HEK293T (cell line): Measurements from ENCODE around the gene ARHGEF16.

Source experiments
- CTCF ChIA-PET: fragments of 350-600 bp; formaldehyde crosslinking; extraction: SDS; loops from one replicate; lab custom pipeline; 2021; ENCODE audit warnings: antibody characterized with exemption, inconsistent platforms; lab: Yijun Ruan, JAX
- POLR2A ChIA-PET: fragments of 350-600 bp; formaldehyde crosslinking; extraction: SDS; loops from one replicate; lab custom pipeline; 2020; ENCODE audit warnings: antibody characterized with exemption, inconsistent platforms; lab: Yijun Ruan, JAX
- DNase-seq: peaks from one replicate; pipeline ENCODE4 v3.0.0; 2012; ENCODE audit warnings: mixed read lengths; ENCODE audit errors: extremely low spot score
- ARNT ChIP-seq: fragments of 450-650 bp; IDR thresholded peaks from 2 replicates; pipeline ENCODE4 v1.6.1; 2017; ENCODE audit warnings: mild to moderate bottlenecking
- BHLHE40 ChIP-seq: fragments of 450-650 bp; IDR thresholded peaks from 2 replicates; pipeline ENCODE4 v1.6.1; 2016; ENCODE audit warnings: mild to moderate bottlenecking, moderate library complexity, borderline replicate concordance
- CTBP1 ChIP-seq: fragments of 450-650 bp; IDR thresholded peaks from 2 replicates; pipeline ENCODE4 v1.6.1; 2016; ENCODE audit warnings: borderline replicate concordance
- ELF4 ChIP-seq: fragments of 450-650 bp; IDR thresholded peaks from 2 replicates; pipeline ENCODE4 v1.6.1; 2017; ENCODE audit warnings: antibody characterized with exemption
- FOXA1 ChIP-seq: fragments of 450-650 bp; IDR thresholded peaks from 2 replicates; pipeline ENCODE4 v1.6.1; 2016; ENCODE audit warnings: mild to moderate bottlenecking
- FOXK2 ChIP-seq: fragments of 450-650 bp; IDR thresholded peaks from 2 replicates; pipeline ENCODE4 v1.6.1; 2016; ENCODE audit warnings: mild to moderate bottlenecking
- FOXM1 ChIP-seq: fragments of 450-650 bp; IDR thresholded peaks from 2 replicates; pipeline ENCODE4 v1.6.1; 2017; ENCODE audit warnings: mild to moderate bottlenecking, borderline replicate concordance
- HDGF ChIP-seq: fragments of 450-650 bp; IDR thresholded peaks from 2 replicates; pipeline ENCODE4 v1.6.1; 2017; ENCODE audit warnings: antibody characterized with exemption, borderline replicate concordance
- L3MBTL2 ChIP-seq: fragments of 450-650 bp; conservative IDR thresholded peaks from 2 replicates; pipeline ENCODE4 v1.6.1; 2016; ENCODE audit warnings: mild to moderate bottlenecking
- LEF1 ChIP-seq: fragments of 450-650 bp; IDR thresholded peaks from 2 replicates; pipeline ENCODE4 v1.6.1; 2017; ENCODE audit warnings: mild to moderate bottlenecking, borderline replicate concordance
- NFRKB ChIP-seq: fragments of 450-650 bp; IDR thresholded peaks from 2 replicates; pipeline ENCODE4 v1.6.1; 2016; ENCODE audit warnings: mild to moderate bottlenecking, moderate library complexity
- SP1 ChIP-seq: fragments of 450-650 bp; IDR thresholded peaks from 2 replicates; pipeline ENCODE4 v1.6.1; 2017
- SUZ12 ChIP-seq: fragments of 450-650 bp; IDR thresholded peaks from 2 replicates; pipeline ENCODE4 v1.6.1; 2016; ENCODE audit warnings: mild to moderate bottlenecking
- TARDBP ChIP-seq: fragments of 450-650 bp; IDR thresholded peaks from 2 replicates; pipeline ENCODE4 v1.6.1; 2016
- ZNF384 ChIP-seq: fragments of 450-650 bp; IDR thresholded peaks from 2 replicates; pipeline ENCODE4 v1.6.1; 2016
- TF ChIP-seq, protein P1 (sequence below): fragments of 450-650 bp; IDR thresholded peaks from 2 replicates; pipeline ENCODE4 v1.6.1; 2016

ARHGEF16 gene

DNA sequence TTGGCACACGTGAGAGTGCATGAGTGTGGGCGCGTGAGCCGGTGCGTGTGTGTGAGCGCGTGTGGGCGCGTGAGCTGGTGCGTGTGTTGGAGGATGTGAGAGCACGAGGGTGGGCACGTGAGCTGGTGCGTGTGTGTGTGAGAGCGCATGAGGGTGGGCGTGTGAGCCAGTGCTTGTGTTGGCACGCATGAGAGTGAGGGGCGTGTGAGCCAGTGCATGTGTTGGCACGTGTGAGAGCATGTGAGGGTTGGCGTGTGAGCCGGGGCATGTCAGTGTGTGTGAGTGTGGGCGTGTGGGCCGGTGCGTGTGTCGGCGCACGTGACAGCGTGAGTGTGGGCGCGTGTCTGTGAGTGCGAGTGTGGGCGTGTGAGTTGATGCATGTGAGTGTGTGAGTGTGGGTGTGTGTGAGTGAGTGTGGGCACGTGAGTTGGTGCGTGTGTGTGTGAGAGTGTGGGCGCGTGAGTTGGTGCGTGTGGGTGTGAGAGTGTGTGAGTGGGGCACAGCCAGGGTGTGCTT lies 45.7 kb upstream of the ARHGEF16 start:
- DNase-seq, result no peak
- TF ChIP-seq TARDBP (0 out of 2 replicates have a peak, but pooled peaks have one; percentile 52), LEF1 (no peak)
- ChIA-PET POLR2A (no interaction called here), CTCF (interaction anchor here (0.5 kb wide), 1 partner anchor 55 kb away, joined by 4 read pairs; no protein-coding TSS in a partner anchor)

DNA sequence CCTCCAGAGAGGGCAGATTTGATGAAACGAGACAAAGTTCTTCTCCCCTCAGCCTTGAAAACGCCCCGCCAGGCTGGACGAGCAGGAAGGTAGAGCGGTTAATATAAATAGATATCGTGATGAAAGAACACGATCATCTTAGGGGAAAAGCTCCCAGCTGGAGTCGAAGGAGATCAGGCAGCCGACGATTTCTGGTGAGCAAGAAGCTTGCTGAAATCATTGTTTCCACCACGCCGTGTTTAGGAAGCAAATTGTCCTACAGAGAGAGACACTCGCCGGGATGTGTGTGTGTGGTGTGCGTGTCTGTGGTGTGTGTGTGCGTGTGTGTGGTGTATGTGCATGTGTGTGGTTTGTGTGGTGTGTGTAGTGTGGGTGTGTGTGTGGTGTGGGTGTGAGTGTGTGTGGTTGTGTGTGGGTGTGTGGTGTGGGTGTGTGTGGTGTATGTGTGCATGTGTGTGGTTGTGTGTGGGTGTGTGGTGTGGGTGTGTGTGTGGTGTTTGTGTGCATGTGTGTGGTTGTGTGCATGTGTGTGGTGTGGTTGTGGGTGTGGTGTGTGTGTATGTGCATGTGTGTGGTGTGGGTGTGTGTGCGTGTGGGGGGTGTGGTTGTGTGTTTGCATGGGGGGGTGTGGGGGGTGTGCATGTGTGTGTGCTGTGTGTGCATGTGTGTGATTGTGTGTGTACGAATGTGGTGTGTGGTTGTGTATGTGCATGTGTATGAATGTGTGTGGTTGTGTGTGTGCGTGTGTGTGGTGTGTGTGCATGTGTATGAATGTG lies 44.9 kb upstream of the ARHGEF16 start:
- POLR2A ChIA-PET, result no interaction called here
- DNase-seq, result no peak
- TF ChIP-seq, protein P1, sequence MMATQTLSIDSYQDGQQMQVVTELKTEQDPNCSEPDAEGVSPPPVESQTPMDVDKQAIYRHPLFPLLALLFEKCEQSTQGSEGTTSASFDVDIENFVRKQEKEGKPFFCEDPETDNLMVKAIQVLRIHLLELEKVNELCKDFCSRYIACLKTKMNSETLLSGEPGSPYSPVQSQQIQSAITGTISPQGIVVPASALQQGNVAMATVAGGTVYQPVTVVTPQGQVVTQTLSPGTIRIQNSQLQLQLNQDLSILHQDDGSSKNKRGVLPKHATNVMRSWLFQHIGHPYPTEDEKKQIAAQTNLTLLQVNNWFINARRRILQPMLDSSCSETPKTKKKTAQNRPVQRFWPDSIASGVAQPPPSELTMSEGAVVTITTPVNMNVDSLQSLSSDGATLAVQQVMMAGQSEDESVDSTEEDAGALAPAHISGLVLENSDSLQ, result no peak
- TF ChIP-seq SP1 (no peak), FOXK2 (no peak), FOXA1 (no peak), L3MBTL2 (no peak), BHLHE40 (no peak), HDGF (no peak)
- CTCF ChIA-PET, result no interaction called here

DNA sequence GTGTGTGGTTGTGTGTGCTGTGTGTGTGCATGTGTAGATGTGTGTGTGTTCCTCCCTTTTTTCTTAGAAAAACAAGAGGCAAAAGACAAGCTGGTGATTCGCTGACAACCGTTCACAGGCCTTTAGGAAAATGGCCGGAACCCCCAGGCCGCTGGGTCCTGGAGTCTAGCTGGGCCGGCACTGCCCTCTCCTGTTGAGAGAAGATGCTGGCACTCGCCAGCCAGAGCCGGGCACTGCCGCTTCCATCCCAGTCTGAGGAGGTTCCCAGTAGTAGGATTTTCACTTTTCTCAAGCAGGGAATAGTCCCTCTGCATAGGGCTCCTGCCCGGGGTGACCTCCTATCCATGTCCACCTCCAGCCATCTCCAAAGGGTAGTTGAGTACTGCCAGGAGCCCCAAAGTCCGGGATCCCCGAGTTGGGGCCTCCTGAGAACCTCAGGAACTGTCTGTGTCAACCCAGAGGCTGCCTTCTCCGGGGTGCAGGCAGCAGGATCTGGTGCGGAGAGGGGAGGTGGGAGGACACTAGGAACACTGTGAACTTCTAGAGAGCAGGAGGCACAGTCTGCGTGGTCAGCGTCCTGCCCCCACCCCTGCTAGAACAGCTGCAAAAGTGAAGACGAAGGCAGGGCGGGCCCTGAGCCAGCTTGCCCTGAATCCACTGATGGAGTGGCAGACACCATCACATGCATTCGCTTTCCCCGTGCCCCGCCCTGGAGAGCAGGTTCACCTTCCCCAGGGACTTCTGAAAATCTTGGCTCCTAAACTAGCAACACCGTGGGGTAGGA lies 44.1 kb upstream of the ARHGEF16 start:
- TF ChIP-seq BHLHE40, result no peak
- TF ChIP-seq ELF4, result no peak
- TF ChIP-seq HDGF, result no peak
- no peak for TF ChIP-seq FOXA1
- TF ChIP-seq FOXM1, result no peak
- TF ChIP-seq L3MBTL2, result no peak
- ChIA-PET POLR2A (no interaction called here), CTCF (no interaction called here)
- no peak for DNase-seq

DNA sequence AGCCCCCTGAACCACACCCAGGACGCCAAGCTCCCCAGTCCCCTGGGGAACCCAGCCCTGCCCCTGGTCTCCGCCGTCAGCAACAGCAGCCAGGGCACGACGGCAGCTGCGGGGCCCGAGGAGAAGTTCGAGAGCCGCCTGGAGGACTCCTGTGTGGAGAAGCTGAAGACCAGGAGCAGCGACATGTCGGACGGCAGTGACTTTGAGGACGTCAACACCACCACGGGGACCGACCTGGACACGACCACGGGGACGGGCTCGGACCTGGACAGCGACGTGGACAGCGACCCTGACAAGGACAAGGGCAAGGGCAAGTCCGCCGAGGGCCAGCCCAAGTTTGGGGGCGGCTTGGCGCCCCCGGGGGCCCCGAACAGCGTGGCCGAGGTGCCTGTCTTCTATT lies 42.7 kb upstream of the ARHGEF16 start:
- TF ChIP-seq HDGF (no peak), LEF1 (no peak), NFRKB (no peak), CTBP1 (no peak), ZNF384 (no peak), ARNT (no peak), FOXK2 (no peak), L3MBTL2 (no peak), SUZ12 (no peak), SP1 (no peak), TARDBP (no peak)
- TF ChIP-seq, protein P1, result no peak
- ChIA-PET CTCF (interaction anchor here (0.7 kb wide), 1 partner anchor 62 kb away, joined by 4 read pairs; no protein-coding TSS in a partner anchor), POLR2A (no interaction called here)
- no peak for DNase-seq

DNA sequence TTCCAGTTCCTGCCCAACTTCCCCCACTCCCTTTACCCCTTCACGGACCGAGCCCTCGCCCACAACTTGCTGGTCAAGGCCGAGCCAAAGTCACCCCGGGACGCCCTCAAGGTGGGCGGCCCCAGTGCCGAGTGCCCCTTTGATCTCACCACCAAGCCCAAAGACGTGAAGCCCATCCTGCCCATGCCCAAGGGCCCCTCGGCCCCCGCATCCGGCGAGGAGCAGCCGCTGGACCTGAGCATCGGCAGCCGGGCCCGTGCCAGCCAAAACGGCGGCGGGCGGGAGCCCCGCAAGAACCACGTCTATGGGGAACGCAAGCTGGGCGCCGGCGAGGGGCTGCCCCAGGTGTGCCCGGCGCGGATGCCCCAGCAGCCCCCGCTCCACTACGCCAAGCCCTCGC lies 42.1 kb upstream of the ARHGEF16 start:
- ChIA-PET CTCF (no interaction called here), POLR2A (no interaction called here)
- no peak for TF ChIP-seq FOXA1
- TF ChIP-seq LEF1, result no peak
- TF ChIP-seq, protein P1, result no peak
- TF ChIP-seq CTBP1, result no peak
- no peak for TF ChIP-seq ELF4
- no peak for TF ChIP-seq TARDBP
- TF ChIP-seq ARNT, result no peak
- no peak for DNase-seq

DNA sequence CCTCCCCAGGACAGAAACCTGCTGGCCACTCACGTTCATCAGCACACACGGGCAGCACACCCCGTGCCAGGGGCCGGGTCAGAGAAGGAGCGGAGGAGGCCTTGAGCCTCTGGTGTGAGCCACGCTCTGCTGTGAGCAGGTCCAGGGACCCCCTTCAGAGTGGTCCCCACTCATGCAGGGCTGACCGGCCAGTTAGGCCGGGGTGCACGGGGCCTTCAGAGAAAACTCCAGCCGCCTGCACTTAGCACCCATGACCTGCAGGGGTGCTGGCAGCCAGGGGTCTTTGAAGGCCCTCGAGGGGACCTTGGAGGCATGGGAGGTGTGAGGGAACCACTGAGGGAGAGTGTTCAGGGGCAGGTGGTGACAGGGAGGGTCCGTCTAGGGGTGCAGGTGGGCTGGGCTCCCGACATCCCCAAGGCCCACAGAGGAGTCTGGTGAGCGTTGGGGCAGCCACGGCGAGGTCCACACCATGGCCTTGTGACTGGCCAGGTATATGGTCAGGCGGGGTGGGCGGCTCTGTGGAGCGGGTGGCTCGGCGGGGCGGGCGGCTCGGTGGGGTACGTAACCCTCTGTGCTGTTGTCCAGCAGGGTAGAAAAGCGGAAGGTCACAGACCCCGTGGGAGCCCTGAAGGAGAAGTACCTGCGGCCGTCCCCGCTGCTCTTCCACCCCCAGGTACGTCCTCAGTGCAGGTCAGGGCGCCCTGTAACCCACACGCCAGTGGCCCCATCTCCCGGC lies 40.3 kb upstream of the ARHGEF16 start:
- ChIA-PET CTCF (no interaction called here), POLR2A (no interaction called here)
- no peak for TF ChIP-seq CTBP1
- TF ChIP-seq, protein P1, result no peak
- no peak for DNase-seq
